DMS79 treated with DMSO at 0.1 percent for 48 hours (cell line): ENCODE results near the gene LRPAP1.
"Not testable (repeated sequence)": the region's sequence is repeated elsewhere in the genome, so short reads cannot be mapped to it uniquely, and the experiment has no call there.

Experiments used
- DNase-seq: peaks from one replicate; lab custom pipeline; 2025; lab: John Stamatoyannopoulos, UW

The LRPAP1 gene

DNA sequence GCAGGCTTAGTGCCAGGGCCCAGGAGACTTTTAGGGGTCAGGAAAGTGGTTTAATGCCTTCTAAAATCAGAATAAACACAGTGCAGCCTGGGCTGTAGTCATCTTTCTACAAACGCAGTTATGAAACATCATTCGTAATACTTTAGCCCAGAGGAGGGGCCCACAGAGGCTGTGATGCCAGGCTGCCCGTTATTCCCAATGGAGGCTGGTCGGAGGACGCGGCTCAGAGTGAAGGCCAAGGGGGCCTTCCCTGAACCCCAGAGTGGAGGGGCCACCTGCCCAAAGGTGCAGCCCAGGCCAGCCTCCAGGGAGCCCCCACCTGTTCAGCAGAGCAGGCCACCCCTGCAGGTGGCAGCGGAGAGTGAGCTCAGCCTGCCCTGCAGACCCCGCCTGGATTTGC is 29.9 kb upstream of the LRPAP1 start:
- DNase-seq: not testable (repeated sequence)

DNA sequence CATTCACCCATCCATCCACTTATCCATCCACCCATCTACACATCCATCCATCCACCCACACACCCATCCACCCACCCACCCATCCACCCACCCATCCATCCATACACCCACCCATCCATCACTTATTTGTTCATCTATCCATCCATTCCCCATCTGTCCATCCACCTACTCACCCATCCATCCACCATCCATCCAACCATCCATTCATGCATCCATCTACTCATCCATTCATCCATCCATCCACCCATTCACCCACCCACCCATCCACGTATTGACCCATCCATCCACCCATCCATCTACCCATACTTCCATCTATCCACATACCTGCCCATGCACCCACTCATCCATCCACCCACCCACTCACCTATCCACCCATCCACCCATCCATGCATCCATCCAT is 28.2 kb upstream of the LRPAP1 start:
- not testable (repeated sequence) for DNase-seq

DNA sequence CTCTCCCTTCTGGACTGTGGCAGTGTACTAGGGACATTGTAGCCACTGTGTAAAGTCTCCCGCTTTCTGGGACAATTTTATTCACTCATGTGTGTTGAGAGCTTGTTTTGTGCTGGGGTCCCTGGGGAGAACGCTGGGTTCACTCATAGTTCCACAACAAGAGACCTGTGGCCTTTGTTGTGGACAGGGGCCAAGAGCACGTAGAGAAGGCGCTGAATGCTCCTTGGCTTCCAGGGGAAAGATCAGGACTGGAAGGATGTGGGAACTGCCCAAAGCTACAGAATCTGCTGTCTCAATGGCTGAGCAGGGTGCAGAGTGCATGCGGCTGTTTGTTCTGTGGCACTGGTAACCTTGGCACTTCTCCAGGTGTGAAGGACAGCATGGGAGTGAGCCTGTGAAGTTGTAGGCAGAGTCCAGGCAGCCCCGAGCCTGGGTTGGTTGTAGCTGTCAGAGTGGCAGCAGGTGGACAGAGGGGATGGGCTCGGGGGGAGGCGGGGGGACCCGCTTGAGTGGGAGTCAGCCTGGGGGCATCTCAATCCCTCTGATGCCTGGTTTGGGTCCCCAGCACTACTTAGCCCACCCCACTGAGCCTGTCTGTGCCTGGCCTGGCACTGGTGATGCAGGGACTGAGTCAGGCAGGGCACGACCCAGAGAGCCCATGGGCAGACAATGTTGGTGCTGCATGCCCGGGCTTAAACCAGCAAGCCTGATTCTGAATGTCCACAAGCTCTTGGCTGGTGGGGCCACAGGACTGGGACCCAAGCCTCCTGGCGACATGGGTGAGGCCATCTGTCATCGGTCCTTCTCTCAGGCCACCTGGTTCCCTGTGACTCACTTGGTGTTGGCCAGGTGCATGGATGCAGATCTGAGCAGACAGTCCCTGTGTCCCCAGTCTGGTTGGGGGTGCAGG is 27.4 kb upstream of the LRPAP1 start:
- not testable (repeated sequence) for DNase-seq

DNA sequence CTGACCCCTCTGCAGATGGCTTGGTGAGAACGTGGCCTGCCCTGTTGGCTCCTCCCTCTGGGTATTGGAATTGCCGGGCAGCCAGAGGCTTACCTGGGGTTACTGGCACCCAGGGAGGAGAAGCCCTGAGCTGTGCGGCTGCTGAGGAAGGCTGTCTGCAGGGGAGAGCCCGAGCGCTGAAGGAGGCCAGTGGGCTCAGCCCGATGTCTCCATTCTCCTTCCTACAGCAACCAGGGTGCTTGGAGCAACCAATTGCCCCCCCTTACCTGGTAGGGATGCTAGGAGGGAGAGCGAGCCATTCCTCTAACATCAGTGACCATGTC is 26.3 kb upstream of the LRPAP1 start:
- not testable (repeated sequence) for DNase-seq

DNA sequence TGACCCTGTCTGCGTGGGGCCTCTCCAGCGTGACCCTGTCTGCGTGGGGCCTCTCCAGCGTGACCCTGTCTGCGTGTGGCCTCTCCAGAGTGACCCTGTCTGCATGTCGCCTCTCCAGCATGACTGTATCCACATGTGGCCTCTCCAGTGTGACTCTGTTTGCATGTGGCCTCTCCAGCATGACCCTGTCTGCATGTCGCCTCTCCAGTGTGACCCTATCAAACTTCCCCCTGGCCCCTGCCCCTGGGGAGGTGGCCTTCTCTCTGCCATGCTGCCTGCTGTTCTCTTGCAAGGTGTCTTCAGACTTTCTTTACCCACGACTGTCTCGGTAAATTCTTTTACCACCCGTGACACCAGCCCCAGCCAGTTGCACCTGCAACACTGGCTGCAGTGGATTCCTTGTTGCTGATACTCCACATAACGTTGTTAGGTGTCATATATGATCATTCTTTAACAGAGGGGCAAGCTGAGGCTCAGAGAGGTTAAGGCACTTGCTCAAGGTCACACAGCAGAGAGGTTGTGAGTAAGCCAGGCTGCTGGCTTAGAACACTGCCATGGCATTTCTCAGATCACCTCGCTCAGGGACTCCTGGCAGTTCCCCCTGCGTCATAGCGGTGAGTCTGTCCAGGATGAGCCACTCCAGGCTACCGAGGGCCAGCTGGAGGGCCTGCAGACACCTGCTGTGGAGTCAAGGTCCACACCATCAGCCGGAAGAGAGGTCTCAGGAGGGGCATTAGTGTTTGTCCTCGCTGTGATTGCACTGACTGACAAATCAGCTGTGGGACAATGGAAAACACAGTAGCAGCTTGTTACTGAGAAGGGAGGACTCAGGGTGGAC is 25.7 kb upstream of the LRPAP1 start:
- not testable (repeated sequence) for DNase-seq

DNA sequence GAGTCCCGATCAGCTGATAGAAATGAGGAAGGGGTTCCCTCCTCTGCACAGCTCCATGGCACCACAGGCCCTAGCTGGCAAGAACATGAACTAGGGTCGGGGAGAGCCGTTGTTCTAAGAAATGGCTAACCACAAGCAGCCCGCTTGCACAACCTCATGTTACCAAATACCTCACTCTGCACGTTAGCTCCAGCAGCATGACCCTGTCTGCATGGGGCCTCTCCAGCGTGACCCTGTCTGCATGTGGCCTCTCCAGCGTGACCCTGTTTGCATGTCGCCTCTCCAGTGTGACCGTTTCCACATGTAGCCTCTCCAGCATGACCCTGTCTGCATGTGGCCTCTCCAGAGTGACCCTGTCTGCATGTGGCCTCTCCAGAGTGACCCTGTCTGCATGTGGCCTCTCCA is 24.9 kb upstream of the LRPAP1 start:
- DNase-seq: not testable (repeated sequence)

DNA sequence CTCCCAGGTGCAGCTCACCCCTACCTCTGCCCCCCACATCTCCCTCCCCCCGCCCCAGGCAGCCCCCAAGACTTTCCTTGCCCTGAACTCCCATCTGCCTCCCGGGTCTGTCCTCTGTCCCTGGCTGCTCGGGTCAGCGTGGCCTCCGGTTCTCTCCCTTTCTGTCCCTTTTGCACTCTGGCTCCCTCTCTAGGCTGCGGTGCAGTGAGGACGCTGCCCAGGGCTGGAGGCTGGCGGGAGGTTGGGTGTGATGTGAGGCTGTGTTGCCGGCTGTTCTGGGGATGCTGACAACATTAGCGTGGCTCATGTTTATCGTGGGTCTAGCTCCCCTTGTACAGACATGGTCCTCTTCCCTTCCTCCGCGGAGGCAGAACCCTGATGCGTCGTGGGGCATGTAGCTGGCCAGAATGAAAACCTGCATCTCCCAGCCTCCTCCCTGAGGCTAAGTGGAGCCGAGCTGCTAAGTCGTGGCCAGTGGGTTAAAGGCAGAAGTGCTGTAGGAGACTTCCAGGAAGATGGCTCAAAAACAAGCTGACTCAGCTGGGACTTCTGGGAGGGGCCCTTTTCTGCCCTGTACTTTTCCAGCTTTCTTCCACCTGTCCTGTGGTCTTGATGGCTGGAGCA is 24.1 kb upstream of the LRPAP1 start:
- not testable (repeated sequence) for DNase-seq

DNA sequence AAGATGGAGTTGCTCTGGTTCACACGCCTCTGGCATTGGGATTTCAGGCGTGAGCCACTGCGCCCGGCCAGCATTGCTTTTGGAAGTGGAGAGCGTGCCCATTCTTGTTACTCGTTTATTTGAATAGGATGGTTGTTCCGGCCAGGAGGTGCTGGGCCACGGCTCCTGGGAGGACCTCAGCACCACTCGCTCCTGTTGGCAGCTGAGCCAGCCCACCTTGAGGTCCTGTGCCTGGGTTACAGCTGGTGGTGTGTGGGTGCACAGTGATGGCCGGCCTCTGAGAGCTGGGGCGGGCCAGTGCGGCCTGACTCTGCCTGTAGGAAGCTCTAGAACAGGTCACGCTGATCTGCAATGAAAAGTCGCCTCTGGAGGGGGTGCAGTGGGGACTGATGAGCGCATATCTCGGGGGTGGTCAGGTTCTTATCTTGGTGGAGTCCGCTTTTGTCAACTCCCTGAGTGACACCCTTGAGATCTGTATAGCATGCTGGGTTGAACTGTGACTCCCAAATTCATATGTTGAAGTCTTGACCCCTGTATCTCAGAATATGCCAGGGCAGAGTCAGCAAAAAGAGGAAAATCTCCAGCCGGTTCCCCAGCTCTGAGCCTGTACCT is 23.3 kb upstream of the LRPAP1 start:
- not testable (repeated sequence) for DNase-seq

DNA sequence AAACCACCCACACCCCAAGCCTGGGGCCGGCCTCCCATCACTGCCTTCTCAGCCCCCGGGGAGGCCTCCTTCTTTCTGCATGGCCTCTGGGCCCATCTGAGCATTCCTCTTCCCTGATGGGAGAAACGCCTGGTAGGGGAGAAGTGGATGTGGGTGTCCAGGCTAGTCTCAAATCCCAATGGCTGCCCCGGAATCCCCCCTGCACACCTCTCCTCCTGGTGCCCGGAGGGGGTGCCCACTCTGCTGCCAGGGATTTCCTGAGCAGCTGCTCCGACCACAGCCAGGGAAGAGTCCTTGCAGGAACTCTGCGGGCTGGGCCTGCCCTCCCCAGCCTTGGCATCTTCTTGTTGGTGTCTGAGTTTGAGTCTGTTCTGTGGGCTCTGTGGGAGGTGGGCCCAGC is 19.1 kb upstream of the LRPAP1 start:
- DNase-seq: not testable (repeated sequence)

DNA sequence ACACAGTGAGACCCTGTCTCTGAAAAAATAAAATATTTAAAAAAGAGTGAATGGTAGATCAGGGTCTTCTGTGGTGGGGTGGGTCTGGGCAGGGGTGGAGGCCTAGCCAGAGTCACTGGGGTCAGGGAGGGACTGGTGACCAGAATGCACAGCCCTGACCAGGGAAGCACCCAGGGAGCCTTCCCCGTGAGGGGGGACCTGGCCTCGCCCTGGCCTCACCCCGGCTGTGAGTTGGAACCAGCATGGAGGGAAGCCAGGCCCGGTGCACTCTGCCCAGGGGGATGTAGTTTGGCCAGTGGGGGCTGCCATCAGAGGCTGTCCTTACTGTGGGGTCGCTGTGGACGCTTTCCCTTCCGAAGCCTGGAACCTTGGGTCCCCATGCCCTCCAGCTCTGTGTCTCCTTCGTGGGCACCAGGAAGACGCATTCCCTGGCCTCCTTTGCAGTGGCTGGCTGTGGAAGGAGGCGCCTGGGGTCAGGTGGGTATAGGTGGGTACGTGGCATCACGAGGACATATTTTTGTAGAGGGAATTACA is 18.6 kb upstream of the LRPAP1 start:
- DNase-seq: not testable (repeated sequence)

DNA sequence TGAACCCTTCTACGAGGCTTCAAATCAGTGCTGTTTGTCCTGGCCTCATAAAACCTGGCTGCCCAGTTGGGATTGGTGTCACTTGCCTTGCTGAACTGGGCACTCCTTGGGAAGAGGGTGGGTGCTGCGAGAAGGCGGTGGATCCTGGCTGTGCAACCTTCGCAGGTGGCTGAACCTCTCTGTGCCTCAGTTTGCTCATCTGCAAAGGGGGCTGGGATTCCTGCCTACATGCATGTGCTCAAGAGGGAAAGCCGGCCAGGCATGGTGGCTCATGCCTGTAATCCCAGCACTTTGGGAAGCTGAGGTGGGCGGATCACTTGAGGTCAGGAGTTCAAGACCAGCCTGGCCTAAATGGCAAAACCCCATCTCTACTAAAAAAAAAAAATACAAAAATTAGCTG is 17.8 kb upstream of the LRPAP1 start:
- DNase-seq: not testable (repeated sequence)

DNA sequence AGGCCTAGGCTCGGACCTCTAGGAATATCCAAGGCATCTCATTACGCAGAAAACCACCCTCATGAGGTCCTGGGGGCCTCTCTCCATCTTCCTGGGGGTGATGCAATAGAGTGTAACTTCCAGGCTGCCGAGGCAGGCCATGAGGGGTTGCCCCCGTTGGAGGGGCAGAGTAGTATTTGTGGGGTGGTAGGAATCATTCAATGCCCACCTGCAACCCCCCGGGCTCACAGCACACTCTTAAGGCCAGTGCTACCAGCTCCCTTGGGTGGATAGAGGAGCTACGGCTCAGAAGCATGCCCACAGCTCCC is 17.4 kb upstream of the LRPAP1 start:
- DNase-seq: not testable (repeated sequence)

DNA sequence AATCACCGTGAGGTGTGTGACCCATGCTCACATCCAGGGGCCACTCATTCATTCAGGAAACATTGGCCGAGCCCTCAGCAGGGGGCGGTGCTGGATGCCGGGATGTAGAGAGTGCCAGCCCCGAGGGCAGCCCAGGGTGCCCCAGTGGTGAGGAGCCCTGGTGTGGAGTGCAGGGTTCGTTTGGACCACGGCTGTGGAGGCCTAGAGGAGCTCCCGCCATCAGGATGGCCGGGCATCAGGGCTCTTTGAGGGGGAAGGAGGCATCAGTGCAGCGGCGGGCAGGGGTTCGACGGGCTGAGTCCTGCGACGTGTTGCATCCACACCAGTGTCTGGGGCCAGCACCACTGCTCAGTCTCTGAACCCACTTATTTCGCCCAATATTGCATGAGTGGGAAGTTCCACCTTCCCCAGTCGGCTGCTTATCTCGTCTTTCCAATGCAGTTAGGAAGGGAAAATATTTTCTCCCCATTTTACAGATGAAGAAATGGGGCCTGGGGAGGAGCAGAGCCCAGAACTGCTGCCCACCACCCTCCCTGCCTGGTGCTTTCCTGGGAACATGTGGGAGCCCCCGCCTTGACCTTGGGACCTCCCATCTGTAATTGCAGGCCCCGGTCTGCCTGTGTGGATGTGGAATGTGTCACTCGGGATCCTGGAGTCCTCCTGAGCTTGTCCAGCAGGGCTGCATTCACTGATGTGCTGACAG is 16.9 kb upstream of the LRPAP1 start:
- not testable (repeated sequence) for DNase-seq

DNA sequence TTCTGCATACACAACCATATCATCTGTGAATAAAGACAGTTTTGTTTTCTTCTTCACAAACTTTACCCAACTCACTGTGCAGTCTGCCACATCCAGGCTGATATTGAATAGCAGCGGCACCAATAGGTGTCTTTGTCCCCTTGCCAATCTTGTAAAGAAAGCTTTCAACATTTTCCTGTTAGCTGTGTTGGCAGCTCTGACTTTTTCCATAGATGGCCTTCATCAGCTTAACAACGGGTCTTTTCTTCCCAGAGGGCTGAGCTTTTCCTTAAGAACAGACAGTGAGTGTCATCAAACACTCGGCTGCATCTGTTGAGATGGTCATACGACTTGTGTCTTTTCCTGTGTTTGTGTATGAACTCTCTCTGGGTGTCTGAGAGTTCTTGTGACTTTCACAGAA is 14.5 kb upstream of the LRPAP1 start:
- not testable (repeated sequence) for DNase-seq

DNA sequence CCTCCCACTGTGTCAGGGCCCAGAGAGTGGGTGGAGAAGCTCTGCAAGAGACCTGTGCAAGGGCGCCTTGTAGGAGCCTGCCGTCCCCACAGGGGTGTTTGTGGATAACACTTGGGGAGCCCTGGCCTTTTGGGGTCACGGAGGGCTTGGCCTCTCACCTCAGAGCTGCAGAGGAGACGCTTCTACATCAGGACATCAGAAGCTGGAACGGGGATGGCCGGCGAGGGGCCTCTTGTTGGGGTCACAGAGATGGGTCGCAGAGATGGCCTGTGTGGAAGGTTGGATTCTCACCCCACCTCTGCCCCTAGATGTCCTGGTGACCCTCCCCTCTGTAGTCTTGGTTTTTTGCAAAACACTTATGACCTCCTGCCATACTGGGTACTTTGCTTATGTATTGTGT is 13.1 kb upstream of the LRPAP1 start:
- not testable (repeated sequence) for DNase-seq

DNA sequence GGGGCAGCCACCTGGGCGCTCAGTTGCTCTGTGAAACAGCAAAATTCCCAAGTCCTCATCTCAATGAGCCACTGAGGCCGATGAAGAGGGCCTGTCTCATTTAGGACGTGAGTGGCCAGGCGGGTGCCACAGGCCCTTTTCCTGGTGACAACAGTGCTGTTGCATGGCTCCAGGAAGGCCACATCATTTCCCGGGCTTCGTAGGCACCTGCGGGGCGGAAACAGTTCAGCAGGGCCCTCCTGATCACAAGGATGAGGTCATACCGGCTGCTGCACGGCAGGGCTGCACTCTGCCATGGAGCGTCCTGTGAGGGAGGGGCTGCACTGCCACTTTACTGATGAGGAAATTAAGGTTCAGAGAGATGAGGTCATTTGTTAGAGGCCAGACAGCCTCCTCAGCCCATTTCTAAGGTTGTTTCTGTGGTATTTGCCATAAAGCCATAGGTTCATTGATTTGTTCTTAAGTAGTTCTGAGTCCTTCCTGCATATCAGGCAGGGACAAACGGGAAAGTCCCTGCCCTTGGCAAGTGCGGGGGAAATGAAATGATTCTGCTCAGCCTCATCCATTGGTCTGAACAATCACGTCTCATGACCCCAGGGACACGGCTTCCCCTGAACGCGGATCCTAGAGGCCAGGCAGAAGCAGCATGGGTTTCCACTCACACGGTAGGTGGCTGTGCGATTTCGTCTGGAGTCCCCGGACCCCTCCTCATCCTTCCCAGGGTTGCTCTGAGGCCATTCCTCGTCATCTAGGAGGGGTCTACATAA is 12.2 kb upstream of the LRPAP1 start:
- not testable (repeated sequence) for DNase-seq

DNA sequence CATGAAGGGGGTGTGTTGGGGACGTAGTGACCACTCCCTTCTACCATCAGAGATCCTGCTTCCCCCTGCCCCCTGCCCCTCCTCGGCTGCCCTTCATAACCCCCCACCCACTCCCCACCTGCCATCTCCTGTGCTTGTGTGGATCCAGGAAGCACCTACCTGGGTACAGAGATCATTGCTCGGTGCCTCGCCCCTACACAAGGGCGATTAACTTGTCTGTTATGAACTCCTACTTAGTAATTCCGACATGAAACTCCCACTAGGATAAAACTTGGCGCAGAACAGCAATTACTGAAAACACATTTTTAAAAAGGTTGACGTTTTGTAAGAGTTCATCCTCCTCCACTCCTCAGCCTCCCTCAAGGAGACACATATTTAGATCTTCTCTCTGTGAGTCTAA is 11.2 kb upstream of the LRPAP1 start:
- DNase-seq: not testable (repeated sequence)

DNA sequence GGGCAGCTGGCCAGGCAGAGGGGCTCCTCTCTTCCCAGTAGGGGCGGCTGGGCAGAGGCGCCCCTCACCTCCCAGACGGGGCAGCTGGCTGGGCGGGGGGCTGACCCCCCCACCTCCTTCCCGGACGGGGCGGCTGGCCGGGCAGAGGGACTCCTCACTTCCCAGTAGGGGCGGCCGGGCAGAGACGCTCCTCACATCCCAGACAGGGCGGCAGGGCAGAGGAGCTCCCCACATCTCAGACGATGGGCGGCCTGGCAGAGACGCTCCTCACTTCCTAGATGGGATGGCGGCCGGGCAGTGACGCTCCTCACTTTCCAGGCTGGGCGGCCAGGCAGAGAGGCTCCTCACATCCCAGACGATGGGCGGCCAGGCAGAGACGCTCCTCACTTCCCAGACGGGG is 6.7 kb upstream of the LRPAP1 start:
- not testable (repeated sequence) for DNase-seq

DNA sequence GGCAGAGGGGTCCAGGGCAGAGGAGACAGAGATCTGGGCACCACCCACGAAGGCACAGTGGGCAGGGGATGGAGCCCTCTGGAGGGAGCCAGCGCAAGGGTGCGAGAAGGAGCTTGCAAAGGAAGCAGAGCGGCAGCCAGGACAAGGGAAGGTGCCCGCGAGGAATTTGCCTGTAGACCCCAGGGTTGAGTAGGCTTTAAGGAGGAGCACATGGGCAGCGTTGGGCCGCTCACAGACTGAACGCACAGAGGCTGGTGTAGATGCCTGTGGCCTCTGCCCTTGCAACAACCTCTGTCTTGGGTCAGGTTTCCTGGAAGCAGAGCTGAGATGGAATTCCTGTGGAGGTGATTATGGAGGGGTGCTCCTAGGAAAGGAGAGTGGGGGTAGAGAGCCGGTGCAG is 3.6 kb upstream of the LRPAP1 start:
- DNase-seq: not testable (repeated sequence)

DNA sequence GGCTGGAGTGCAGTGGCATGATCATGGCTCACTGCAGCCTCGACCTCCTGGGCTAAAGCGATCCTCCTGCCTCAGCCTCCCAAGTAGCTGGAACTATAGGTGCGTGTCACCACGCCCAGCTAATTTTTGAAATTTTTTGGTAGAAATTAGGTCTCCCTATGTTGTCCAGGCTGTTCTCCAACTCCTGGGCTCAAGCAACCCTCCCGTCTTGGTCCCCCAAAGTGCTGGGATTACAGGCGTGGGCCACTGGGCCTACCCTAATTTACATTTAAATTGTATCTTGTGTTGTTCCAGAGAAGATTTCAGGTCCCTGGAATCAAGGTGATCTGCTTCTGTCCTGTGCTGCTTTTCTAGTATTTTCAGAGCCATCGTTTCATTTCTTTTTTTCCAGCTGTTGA is 1.2 kb upstream of the LRPAP1 start:
- no peak for DNase-seq
